ENCODE results near the gene CCNL2. TPM values are rescaled to one million over a fixed set of nuclear protein-coding genes. Genes with fewer than 3 reads are reported as not detected.

Gene CCNL2
- total RNA-seq, 4 donors from 2014 or later, result 35.0 to 91.1 (median 43.7) TPM

DNA sequence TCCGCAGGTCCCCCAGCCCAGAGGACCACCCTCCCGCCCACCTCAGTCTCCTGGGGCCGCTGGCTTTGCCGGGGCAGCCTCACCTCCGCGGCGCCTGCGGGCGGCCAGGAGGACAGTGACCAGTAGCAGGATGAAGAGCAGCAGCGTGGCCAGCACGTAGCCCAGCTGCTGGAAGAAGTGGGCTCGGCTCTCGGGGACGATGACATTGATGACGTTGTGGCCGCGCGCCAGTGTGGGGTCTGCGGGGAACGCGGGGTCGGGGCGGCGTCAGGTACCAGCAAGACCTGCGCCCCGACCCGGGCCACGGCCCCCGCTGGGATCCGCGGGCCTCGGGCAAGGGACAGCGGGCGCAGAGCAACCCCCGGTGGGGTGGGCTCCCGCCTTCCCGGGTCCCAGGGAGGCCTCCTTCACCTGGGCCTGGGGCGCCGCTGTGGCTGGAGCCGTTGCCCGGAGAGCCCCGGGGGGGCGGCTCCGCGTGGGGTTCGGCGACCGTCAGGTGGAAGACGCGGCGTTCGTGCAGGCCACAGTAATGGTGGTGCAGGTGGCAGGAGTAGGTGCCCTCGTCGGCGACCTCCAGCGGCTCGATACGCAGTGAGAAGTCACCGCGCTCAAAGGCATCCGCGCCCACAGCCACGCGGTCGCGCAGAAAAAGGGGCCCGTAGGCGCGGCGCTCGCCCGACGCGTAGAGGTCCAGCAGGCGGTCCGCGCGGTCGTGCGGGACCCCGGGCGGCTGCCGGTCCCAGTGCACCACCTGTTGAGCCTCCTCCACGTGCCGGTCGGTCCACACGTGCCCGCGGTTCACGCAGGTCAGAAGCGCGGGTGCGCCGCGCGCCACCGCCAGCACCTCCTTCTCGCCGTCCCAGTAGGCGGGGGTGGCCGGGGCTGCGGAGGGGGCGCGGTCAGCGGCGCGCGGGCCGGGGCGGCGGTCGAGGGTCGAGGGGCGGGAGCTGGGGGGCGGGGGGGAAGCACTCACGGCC, 44.6 kb downstream of the CCNL2 start:
- Histone ChIP-seq H3K4me1 (peaks cover 13 to 38% of the 10 kb centered on the region in 2 donors), H3K27me3 (peaks cover 8 to 33% (median 28%) of the 10 kb centered on the region in 3 donors), H3K36me3 (no peaks in the 10 kb centered on the region), H3K9me3 (no peaks in the 10 kb centered on the region), H3K4me3 (no peak overlapping the region), H3K27ac (peak overlapping the region in 2 of 4 donors; percentile 9 to 28)
- no peak for ATAC-seq
- peak in 1 of 2 donors; percentile 12 for DNase-seq
- TF ChIP-seq, protein P1, sequence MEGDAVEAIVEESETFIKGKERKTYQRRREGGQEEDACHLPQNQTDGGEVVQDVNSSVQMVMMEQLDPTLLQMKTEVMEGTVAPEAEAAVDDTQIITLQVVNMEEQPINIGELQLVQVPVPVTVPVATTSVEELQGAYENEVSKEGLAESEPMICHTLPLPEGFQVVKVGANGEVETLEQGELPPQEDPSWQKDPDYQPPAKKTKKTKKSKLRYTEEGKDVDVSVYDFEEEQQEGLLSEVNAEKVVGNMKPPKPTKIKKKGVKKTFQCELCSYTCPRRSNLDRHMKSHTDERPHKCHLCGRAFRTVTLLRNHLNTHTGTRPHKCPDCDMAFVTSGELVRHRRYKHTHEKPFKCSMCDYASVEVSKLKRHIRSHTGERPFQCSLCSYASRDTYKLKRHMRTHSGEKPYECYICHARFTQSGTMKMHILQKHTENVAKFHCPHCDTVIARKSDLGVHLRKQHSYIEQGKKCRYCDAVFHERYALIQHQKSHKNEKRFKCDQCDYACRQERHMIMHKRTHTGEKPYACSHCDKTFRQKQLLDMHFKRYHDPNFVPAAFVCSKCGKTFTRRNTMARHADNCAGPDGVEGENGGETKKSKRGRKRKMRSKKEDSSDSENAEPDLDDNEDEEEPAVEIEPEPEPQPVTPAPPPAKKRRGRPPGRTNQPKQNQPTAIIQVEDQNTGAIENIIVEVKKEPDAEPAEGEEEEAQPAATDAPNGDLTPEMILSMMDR (IDR thresholded peaks at IDR 0.05 in 4 of 5, conservative IDR thresholded peaks at IDR 0.05 in 1 of 5), result no peak
- TF ChIP-seq POLR2A (IDR thresholded peaks at IDR 0.05), result no peak
- in situ Hi-C loops (cut with MboI; ENCODE audit: low sequenced_read_pairs in 4 of 4), result no loop called here
- intact Hi-C loops (cut with DNase I; ENCODE audit: low total_unique reads), result loop anchor here (1.0 kb wide), 1 partner anchor 18 kb away; no protein-coding TSS in a partner anchor

DNA sequence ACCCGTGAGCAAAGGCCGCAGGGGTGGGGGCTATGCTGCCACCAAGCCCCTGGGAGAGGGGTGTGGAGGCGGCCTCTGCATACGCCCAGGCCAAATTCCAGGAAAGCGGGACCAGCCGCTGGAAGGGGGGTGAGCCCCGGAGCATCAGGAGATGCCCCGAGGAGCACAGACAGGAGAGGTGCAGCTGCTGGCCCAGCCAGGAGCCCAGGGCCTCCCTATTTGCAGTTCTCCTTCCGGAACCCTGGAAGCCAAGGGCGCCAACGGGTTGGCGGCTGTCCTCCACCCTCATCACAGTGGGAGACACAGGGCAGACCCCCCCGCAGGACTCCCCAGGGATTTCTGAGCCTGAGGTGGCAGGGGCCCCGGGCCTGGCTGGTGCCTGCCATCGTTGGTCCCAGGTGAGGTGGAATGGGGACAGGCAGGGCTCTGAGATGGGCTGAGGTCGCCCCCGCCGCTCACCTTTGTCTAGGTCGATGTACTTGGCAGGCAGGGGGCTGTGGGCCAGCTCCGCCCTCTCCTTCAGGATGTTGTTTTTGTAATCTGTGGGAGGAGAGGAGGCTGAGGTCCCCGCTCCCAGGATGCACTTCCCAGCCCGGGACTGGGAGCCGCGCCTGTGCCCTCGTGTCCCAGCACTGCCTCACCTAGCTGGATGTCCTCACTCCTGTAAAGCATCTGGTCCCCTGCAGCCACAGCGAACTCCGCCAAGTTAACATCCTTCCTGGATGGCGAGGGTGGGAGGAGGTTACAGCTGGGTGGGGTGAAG, 45.6 kb downstream of the CCNL2 start:
- DNase-seq, result peak in 1 of 2 donors; percentile 17
- Histone ChIP-seq H3K4me3 (no peak overlapping the region), H3K27ac (peak overlapping the region; percentile 11 to 67 (median 46)), H3K36me3 (no peaks in the 10 kb centered on the region), H3K9me3 (no peaks in the 10 kb centered on the region), H3K4me1 (peaks cover 13 to 32% of the 10 kb centered on the region in 2 donors), H3K27me3 (peaks cover 0 to 25% (median 25%) of the 10 kb centered on the region in 3 donors)
- ATAC-seq, result no peak
- intact Hi-C loops (cut with DNase I; ENCODE audit: low total_unique reads) (loop anchor here (1.0 kb wide), 1 partner anchor 19 kb away; no protein-coding TSS in a partner anchor), in situ Hi-C loops (cut with MboI; ENCODE audit: low sequenced_read_pairs in 4 of 4) (no loop called here)
- TF ChIP-seq, protein P1 (IDR thresholded peaks at IDR 0.05 in 4 of 5, conservative IDR thresholded peaks at IDR 0.05 in 1 of 5), result no peak
- no peak for TF ChIP-seq POLR2A (IDR thresholded peaks at IDR 0.05)

DNA sequence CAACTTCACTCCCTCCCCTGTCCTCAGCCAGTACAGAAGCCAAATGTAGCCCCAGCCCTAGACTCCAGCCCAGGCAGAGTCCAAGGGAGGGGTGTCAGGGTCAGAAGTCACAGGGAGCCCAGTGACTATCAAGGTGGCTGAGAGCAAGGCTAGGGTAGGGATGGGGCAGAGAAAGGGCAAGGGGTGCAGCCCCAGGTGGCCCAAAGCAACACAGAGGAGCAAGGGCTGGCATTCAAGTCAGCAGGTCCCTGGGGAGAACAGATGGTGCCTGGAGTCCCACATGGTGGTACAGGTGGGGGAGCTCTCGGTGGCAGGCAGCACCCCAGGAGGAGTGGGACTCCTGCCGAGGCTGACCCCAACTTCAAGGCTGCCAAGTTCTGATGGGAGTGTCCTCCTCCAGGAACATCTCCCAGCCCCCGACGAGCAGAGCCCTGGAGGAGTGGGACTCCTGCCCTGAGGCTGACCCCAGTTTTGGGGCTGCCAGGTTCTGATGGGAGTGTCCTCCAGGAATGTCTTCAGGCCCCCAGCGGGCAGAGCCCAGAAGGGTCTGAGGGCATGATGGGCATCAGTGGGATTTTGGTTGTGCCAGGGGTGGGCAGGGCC, 46.2 kb downstream of the CCNL2 start:
- Histone ChIP-seq H3K9me3 (no peaks in the 10 kb centered on the region), H3K4me3 (no peak overlapping the region), H3K27ac (peak overlapping the region; percentile 11 to 67 (median 46)), H3K4me1 (peaks cover 16 to 35% of the 10 kb centered on the region in 2 donors), H3K36me3 (no peaks in the 10 kb centered on the region), H3K27me3 (peaks cover 0 to 19% (median 18%) of the 10 kb centered on the region in 3 donors)
- DNase-seq (no peak), ATAC-seq (no peak)
- intact Hi-C loops (cut with DNase I; ENCODE audit: low total_unique reads) (no loop called here), in situ Hi-C loops (cut with MboI; ENCODE audit: low sequenced_read_pairs in 4 of 4) (no loop called here)
- no peak for TF ChIP-seq POLR2A (IDR thresholded peaks at IDR 0.05)
- TF ChIP-seq, protein P1 (IDR thresholded peaks at IDR 0.05 in 4 of 5, conservative IDR thresholded peaks at IDR 0.05 in 1 of 5), result no peak
